ENCODE measurements around the gene MTUS2. TPM values are rescaled to one million over a fixed set of nuclear protein-coding genes. Genes with fewer than 3 reads are reported as not detected.

Gene MTUS2
- total RNA-seq, 2 donors from 2014 or later, result not detected

DNA sequence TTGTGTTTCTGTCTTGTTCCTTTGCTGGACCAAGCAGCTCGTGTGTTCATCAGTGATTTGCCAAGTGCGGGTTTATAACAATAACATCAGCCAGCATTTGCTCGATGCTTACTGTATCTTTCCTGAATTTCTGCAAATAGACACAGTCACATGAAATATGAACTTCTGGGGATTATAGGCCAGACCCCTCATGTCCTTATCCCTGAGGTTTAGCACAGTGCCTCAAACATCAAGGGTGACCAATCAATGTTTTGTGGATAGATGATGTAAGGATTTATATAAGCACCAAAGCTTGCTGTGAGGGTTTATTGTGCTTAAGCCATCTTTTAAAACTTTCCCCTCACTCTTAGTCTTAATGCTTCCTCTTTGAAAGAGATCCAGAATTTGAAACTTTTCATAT is 451.5 kb downstream of the MTUS2 start:
- Mint-ChIP-seq H3K4me3 (no peak overlapping the region), H3K9me3 (peaks cover 11% of the 10 kb centered on the region), H3K4me1 (ENCODE audit: low read depth in 2 of 2) (no peaks in the 10 kb centered on the region), H3K27me3 (peaks cover 4 to 9% of the 10 kb centered on the region in 2 donors), H3K36me3 (no peaks in the 10 kb centered on the region), H3K27ac (no peak overlapping the region)
- ATAC-seq (no peak), DNase-seq (ENCODE audit: low spot score) (no peak)

DNA sequence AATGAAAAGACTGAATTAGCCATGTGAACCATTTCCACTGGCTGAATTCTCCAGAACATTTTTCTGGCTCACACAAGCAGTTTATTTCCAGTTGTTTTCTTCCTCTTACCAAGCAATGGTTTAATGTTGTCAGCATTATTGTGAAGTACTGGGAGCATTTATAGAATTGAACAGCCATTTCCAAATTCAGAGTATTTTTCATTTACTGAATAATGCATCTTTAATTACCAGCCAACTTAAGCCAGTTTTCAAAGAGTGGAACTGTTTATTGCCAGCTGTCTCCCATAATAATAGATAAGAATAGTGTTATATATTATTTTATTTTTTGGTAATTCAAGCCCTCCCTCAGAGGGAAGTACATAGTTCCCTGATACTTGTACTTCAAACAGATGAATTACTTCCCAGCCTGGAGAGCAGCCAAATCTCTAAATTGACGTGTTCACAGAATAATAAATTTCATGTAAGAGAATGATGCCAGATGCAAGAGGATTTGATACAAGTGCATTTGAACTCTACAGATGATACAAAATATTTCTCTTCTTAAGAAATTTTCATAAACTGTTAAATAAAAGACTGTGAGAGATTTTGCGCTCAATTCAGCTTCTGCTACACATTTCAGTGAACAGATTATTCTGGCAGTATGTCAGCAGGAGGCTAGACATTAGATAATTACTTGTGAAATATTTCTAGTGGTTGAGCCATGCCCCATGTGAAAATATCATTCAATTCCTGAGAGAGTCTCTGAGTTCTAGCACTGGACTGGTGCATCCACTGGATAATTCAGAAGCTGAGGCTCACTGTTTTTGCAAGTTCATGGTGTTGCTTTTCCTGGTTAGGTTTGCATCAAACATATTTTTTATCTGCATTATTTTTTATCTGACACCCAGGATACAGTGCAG is 459.5 kb downstream of the MTUS2 start:
- Mint-ChIP-seq H3K27ac (no peak overlapping the region), H3K27me3 (peaks cover 0 to 5% of the 10 kb centered on the region in 2 donors)
- ATAC-seq, result no peak

DNA sequence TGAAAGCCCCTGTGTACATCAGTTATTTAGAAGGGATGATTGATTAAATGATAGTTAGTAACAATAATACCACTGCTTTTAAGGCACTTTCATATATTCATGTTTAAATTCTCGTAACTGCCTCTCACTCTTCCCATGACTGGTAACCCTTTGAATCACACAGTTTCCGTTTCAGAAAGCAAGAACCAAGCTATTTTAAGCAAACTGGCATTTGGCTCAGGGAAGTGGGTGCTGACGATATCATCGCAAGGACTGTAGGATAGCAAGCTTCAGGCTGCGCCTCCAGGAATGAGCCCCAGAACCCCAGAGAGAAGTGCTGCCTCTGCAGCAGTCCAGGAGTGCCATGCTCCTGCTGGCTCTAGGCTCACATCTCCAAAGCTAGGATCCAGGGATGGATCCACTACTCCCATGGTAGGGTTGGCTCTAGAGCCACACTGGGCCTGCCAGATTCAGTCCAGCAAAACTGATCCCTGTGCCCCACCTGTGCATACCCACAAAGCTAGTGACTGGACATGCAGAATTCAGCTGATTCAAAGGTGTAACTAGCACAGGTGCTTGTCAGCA is 461.9 kb downstream of the MTUS2 start:
- Mint-ChIP-seq H3K9me3 (no peaks in the 10 kb centered on the region), H3K36me3 (no peaks in the 10 kb centered on the region), H3K27ac (no peak overlapping the region), H3K4me1 (ENCODE audit: low read depth in 2 of 2) (no peaks in the 10 kb centered on the region), H3K27me3 (peaks cover 0 to 3% of the 10 kb centered on the region in 2 donors), H3K4me3 (no peak overlapping the region)
- ATAC-seq, result peak in 1 of 2 donors; percentile 28
- DNase-seq (ENCODE audit: low spot score), result no peak

More for the DNA sequence above, 459.5 kb downstream of the MTUS2 start:
- no peak overlapping the region for H3K4me3 Mint-ChIP-seq
- no peaks in the 10 kb centered on the region for H3K9me3 Mint-ChIP-seq
- no peaks in the 10 kb centered on the region for H3K4me1 Mint-ChIP-seq (ENCODE audit: low read depth in 2 of 2)
- no peaks in the 10 kb centered on the region for H3K36me3 Mint-ChIP-seq
- DNase-seq (ENCODE audit: low spot score), result no peak

DNA sequence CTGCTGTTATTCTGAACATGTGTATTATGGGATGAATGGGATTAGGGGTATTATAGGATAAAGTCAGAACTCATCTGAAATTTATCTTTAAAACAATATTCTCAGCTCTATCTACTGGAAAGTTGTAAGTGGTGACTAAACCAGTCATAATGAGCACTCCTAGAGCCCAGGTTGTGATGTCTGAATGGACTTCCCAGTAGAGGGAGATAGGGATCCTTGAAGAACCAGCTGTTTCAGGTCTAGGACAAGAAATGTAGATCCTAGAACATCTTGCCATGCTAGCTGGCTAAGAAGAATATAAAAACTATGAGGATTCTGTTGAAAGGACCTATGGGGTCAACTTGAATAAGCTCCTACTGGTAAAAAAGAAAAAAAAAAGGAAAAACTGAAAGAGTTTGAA is 464.6 kb downstream of the MTUS2 start:
- Mint-ChIP-seq H3K4me1 (ENCODE audit: low read depth in 2 of 2) (no peaks in the 10 kb centered on the region), H3K27me3 (peaks cover 0 to 13% of the 10 kb centered on the region in 2 donors), H3K27ac (no peak overlapping the region), H3K36me3 (no peaks in the 10 kb centered on the region), H3K9me3 (no peaks in the 10 kb centered on the region), H3K4me3 (no peak overlapping the region)
- DNase-seq (ENCODE audit: low spot score) (no peak), ATAC-seq (no peak)

DNA sequence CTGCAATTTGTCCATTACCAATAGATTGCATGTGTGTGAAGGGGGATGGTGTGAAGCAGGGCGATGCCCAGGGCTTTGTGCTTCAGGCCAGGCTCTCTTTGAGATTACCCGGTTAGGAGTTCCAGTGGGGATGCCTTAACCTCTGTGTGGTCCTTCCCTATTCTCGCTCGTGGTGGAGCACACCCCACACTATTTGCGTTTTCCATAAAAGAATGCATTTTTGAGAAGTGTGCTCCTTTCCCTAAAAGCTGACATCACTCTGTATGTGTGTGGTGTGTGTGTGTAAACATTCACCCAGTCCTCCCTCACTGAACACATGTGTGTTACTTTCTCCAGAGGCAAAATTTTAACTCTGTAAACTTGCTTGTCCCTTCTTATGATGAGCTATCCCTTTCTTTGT is 467.1 kb downstream of the MTUS2 start:
- no peak overlapping the region for H3K27ac Mint-ChIP-seq
- no peaks in the 10 kb centered on the region for H3K4me1 Mint-ChIP-seq (ENCODE audit: low read depth in 2 of 2)
- ATAC-seq, result peak in 1 of 2 donors; percentile 6
- no peak overlapping the region for H3K4me3 Mint-ChIP-seq
- H3K9me3 Mint-ChIP-seq, result no peaks in the 10 kb centered on the region
- no peak for DNase-seq (ENCODE audit: low spot score)
- peaks cover 0 to 20% of the 10 kb centered on the region in 2 donors for H3K27me3 Mint-ChIP-seq
- H3K36me3 Mint-ChIP-seq, result no peaks in the 10 kb centered on the region

DNA sequence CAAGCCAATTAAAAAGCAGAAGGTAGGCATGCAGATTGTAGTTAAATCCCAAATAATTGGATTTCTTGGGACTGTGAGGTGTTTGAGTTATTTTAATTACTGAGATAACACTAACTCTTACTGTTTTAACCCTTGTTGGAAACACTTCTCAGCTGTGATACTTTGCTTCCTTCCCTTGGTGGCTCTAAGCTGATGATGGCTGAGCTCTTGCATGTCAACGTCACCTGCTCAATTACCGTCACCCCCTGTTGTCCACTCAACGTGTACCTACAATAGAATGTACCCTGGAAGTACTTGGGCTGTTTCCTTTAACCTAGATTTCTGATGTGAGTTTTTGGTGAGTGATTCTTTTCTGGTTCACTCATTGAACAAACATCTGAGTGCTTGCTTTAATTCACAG is 471.9 kb downstream of the MTUS2 start:
- H3K4me1 Mint-ChIP-seq (ENCODE audit: low read depth in 2 of 2), result no peaks in the 10 kb centered on the region
- DNase-seq (ENCODE audit: low spot score) (no peak), ATAC-seq (no peak)
- no peaks in the 10 kb centered on the region for H3K36me3 Mint-ChIP-seq
- H3K4me3 Mint-ChIP-seq, result no peak overlapping the region
- H3K27me3 Mint-ChIP-seq, result peaks cover 0 to 26% of the 10 kb centered on the region in 2 donors
- H3K27ac Mint-ChIP-seq, result no peak overlapping the region
- H3K9me3 Mint-ChIP-seq, result no peaks in the 10 kb centered on the region

DNA sequence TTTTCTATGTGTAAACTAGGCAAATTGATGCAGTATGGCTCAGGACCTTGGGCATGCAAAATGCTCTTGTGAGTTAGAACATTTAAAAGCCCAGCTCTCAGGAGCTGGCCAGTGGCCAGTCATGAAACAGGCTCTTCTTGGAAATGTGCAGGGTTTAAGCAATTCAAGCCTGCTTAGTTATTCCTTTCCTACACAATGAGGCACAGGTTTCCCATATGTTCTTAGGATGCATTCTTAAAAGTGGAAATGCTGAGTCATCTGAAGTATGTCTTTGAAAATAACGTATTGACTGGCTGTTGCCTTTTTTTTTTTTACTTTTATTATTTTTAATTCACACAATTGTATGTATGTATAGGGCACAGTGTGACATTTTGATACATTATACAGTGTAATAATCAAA is 474.7 kb downstream of the MTUS2 start:
- H3K4me1 Mint-ChIP-seq (ENCODE audit: low read depth in 2 of 2), result no peaks in the 10 kb centered on the region
- no peak for DNase-seq (ENCODE audit: low spot score)
- ATAC-seq, result no peak
- H3K27me3 Mint-ChIP-seq, result peaks cover 0 to 13% of the 10 kb centered on the region in 2 donors
- H3K4me3 Mint-ChIP-seq, result no peak overlapping the region
- H3K36me3 Mint-ChIP-seq, result no peaks in the 10 kb centered on the region
- H3K27ac Mint-ChIP-seq, result no peak overlapping the region
- peaks cover 3% of the 10 kb centered on the region for H3K9me3 Mint-ChIP-seq

DNA sequence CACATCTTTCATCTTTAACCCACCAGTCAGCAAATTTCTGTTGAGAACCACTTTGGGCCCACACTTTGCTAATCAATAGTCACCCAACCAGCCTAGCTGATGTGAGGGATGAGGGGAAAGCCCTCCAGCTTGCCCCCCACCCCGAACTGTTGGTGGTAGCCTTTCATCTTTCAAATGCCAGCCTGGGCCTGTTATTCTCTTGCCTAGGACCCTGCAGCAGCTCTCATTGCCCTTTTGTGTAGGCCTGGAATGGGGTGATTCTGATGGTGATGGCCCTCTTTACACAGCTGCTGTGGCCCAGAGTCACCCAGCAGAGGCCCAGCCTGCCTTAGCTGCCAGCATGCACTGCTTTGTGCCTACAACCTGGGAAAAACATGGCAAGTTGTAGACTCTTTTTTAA is 480.9 kb downstream of the MTUS2 start:
- no peak overlapping the region for H3K4me3 Mint-ChIP-seq
- H3K27ac Mint-ChIP-seq, result no peak overlapping the region
- ATAC-seq (no peak), DNase-seq (ENCODE audit: low spot score) (no peak)
- H3K27me3 Mint-ChIP-seq, result no peaks in the 10 kb centered on the region
- peaks cover 25% of the 10 kb centered on the region for H3K9me3 Mint-ChIP-seq
- H3K4me1 Mint-ChIP-seq (ENCODE audit: low read depth in 2 of 2), result no peaks in the 10 kb centered on the region
- H3K36me3 Mint-ChIP-seq, result peaks cover 28% of the 10 kb centered on the region

DNA sequence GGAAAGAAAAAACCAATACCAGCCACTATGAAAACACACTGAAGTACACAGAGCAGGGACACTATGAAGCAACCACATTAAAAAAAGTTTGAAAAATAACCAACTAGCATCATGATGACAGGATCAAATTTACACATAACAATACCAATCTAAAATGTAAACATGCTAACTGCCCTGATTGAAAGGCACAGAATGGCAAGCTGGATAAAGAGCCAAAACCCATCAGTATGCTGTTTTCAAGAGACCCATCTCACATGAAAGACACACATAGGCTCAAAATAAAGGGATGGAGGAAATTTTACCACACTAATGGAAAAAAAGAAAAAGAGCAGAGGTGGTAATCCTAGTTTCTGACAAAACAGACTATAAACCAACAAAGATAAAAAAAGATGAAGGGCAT is 484.0 kb downstream of the MTUS2 start:
- Mint-ChIP-seq H3K27ac (no peak overlapping the region), H3K4me3 (no peak overlapping the region), H3K36me3 (peaks cover 28% of the 10 kb centered on the region), H3K4me1 (ENCODE audit: low read depth in 2 of 2) (no peaks in the 10 kb centered on the region), H3K9me3 (peaks cover 33% of the 10 kb centered on the region), H3K27me3 (no peaks in the 10 kb centered on the region)
- DNase-seq (ENCODE audit: low spot score) (no peak), ATAC-seq (no peak)

DNA sequence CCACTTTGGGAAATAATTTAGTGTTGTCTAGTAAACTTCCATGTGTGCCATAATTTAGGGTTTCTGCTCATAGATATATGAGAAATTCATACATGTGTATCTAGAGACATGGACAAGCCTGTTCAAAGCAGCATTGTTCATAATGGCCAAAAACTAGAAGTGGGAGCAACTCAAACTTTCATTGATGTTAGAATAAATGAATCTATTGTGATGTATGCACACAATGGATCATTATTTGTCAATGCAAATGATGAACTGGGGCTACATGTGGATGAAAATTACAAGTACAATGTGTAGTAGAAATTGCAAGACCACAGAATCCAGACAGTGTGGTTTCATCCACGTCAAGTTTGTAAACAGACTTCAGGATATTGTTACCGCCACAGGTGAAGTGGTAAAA is 490.7 kb downstream of the MTUS2 start:
- no peak for DNase-seq (ENCODE audit: low spot score)

DNA sequence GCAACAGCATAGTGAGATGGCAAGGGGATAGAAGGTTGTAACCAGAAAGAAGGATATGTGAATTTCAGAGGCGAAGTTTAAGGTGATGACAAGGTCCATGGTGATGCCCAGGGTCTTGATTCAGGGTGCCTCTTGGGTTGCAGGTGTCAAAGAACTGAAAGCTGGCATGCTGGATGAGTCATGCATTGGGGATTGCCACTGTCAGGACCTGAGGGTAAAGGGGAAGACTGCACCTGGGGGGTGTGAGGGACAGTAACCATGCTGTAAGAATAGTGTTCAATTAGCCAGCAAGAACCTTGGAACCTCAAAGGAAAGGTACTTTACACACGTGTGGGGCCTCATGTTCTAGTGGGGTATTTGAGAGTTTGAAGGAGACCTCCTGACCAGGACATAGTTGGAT is 495.7 kb downstream of the MTUS2 start:
- Mint-ChIP-seq H3K27me3 (peaks cover 0 to 5% of the 10 kb centered on the region in 2 donors), H3K4me3 (no peak overlapping the region), H3K36me3 (no peaks in the 10 kb centered on the region), H3K9me3 (peaks cover 4% of the 10 kb centered on the region), H3K27ac (no peak overlapping the region), H3K4me1 (ENCODE audit: low read depth in 2 of 2) (no peaks in the 10 kb centered on the region)
- ATAC-seq, result no peak
- DNase-seq (ENCODE audit: low spot score), result no peak

More for the DNA sequence above, 490.7 kb downstream of the MTUS2 start:
- Mint-ChIP-seq H3K27ac (no peak overlapping the region), H3K9me3 (peaks cover 11% of the 10 kb centered on the region), H3K4me1 (ENCODE audit: low read depth in 2 of 2) (no peaks in the 10 kb centered on the region), H3K27me3 (no peaks in the 10 kb centered on the region), H3K36me3 (no peaks in the 10 kb centered on the region), H3K4me3 (no peak overlapping the region)
- no peak for ATAC-seq

DNA sequence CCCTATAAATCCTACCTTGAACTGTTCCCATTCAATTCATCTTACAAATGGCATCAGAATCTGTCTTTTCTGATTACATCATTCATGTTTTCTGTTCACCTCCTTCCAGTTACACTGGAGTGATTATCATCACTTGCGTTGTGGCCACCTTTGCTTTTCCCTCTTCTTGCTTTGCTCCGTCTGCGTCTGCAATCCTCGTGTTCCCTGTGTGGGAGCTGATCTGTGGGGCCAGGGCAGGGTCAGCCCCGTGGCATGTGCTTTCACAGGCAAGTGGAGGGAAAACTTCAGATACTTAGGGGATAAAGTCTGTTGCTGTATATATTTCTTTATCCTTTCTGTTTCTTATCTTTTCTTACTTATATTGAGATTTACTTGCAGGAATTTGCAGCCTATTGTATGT is 497.7 kb downstream of the MTUS2 start:
- Mint-ChIP-seq H3K4me1 (ENCODE audit: low read depth in 2 of 2) (no peaks in the 10 kb centered on the region), H3K36me3 (no peaks in the 10 kb centered on the region), H3K27me3 (peaks cover 5 to 8% of the 10 kb centered on the region in 2 donors), H3K4me3 (no peak overlapping the region), H3K9me3 (peaks cover 6% of the 10 kb centered on the region), H3K27ac (no peak overlapping the region)
- no peak for ATAC-seq
- no peak for DNase-seq (ENCODE audit: low spot score)

DNA sequence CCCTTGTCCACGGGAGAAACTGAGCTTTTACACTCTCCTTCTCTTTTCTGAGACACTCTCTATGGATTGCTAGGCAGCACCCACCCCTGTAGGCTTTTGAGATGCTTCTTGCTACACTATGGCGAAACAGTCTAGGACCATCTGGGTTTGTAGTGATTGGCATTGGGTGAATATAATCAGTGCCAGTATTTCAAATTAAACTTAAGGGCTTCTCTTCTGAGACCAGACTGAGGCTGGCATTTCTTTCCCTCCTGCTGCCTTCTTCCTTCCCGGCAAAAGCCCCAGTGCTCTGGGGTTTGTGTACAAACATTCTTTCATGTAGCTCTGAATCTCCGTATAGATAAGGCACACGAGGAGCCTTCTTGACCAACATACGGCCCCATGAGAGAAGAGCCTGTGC is 498.6 kb downstream of the MTUS2 start:
- Mint-ChIP-seq H3K27ac (no peak overlapping the region), H3K4me3 (no peak overlapping the region), H3K4me1 (ENCODE audit: low read depth in 2 of 2) (no peaks in the 10 kb centered on the region), H3K27me3 (peaks cover 5 to 11% of the 10 kb centered on the region in 2 donors), H3K9me3 (peaks cover 6% of the 10 kb centered on the region), H3K36me3 (no peaks in the 10 kb centered on the region)
- ATAC-seq (no peak), DNase-seq (ENCODE audit: low spot score) (no peak)

DNA sequence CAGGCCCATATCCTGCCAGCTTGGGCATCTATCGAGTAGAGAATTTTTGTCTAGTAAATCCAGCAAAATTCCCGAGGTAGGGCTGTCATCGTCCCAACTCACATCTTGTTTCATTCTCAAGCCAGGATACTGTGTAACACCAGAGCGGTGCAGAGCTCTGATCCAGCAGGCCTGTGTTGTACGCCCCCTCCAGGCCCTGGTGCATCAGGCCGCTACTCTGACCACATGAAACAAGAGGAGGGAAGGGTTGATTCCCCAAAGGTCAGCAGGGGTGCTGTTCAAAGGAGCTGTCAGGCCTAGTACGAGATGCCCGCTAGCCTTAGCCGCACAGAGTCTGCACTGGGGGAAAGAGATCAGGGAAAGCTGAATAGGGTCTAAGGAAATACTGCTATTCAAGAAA is 499.3 kb downstream of the MTUS2 start:
- DNase-seq (ENCODE audit: low spot score) (no peak), ATAC-seq (no peak)
- Mint-ChIP-seq H3K9me3 (peaks cover 6% of the 10 kb centered on the region), H3K27ac (no peak overlapping the region), H3K4me1 (ENCODE audit: low read depth in 2 of 2) (no peaks in the 10 kb centered on the region), H3K27me3 (peaks cover 5 to 11% of the 10 kb centered on the region in 2 donors), H3K4me3 (no peak overlapping the region), H3K36me3 (no peaks in the 10 kb centered on the region)
